OCI-LY1 (cell line): Measurements from ENCODE around the gene GDAP1L1.

ENCODE experiments used
- H2AFZ ChIP-seq: fragments of 200-600 bp; sonication (generic), shearing (Covaris generic); 2 replicates; pipeline ENCODE4 v1.6.0; 2014; ENCODE audit warnings: antibody characterized with exemption, mild to moderate bottlenecking, low read length
- H3F3A ChIP-seq: fragments of 200-600 bp; sonication (generic), shearing (Covaris generic); 2 replicates; pipeline ENCODE4 v1.6.0; 2014; ENCODE audit warnings: mild to moderate bottlenecking, antibody characterized with exemption, low read length, moderate library complexity; ENCODE audit not compliant: insufficient read depth
- H3K27ac ChIP-seq: fragments of 200-600 bp; sonication (generic); 2 replicates; pipeline ENCODE4 v1.5.1; 2014; ENCODE audit warnings: low read length, mixed run types, mild to moderate bottlenecking, low read depth; ENCODE audit not compliant: poor library complexity, severe bottlenecking
- H3K27me3 ChIP-seq: fragments of 200-600 bp; sonication (generic); 2 replicates; pipeline ENCODE4 v1.6.0; 2014; ENCODE audit warnings: antibody characterized with exemption, mild to moderate bottlenecking, low read length, moderate library complexity; ENCODE audit not compliant: insufficient read depth
- H3K36me3 ChIP-seq: fragments of 200-600 bp; sonication (generic); 2 replicates; pipeline ENCODE4 v1.6.1; 2014; ENCODE audit warnings: mild to moderate bottlenecking, antibody characterized with exemption, low read length, moderate library complexity, mixed read lengths; ENCODE audit not compliant: insufficient read depth
- H3K4me1 ChIP-seq: fragments of 200-600 bp; sonication (generic); 2 replicates; pipeline ENCODE4 v1.5.1; 2014; ENCODE audit warnings: mild to moderate bottlenecking, low read length, moderate library complexity; ENCODE audit not compliant: insufficient read depth, severe bottlenecking
- H3K4me2 ChIP-seq: fragments of 200-600 bp; sonication (generic), shearing (Covaris generic); 2 replicates; pipeline ENCODE4 v1.6.1; 2014; ENCODE audit warnings: low read length
- H3K4me3 ChIP-seq: fragments of 200-600 bp; sonication (generic); 2 replicates; pipeline ENCODE4 v1.5.1; 2014; ENCODE audit warnings: low read length, low read depth, mild to moderate bottlenecking, mixed read lengths; ENCODE audit not compliant: poor library complexity, severe bottlenecking
- H3K79me2 ChIP-seq: fragments of 200-600 bp; shearing (Covaris generic); 2 replicates; pipeline ENCODE4 v1.6.1; 2016; ENCODE audit warnings: mixed run types, low read length, mixed read lengths; ENCODE audit not compliant: insufficient read depth
- H3K9ac ChIP-seq: fragments of 200-600 bp; sonication (generic), shearing (Covaris generic); 2 replicates; pipeline ENCODE4 v1.6.1; 2014; ENCODE audit warnings: mild to moderate bottlenecking, low read length, mixed read lengths
- H3K9me2 ChIP-seq: fragments of 200-600 bp; sonication (generic), shearing (Covaris generic); 2 replicates; pipeline ENCODE4 v1.6.1; 2014; ENCODE audit warnings: low read depth, mild to moderate bottlenecking, low read length, mixed read lengths
- H3K9me3 ChIP-seq: fragments of 200-600 bp; shearing (Covaris generic); 2 replicates; pipeline ENCODE4 v1.6.1; 2014; ENCODE audit warnings: low read length, mixed read lengths
- H4K20me1 ChIP-seq: fragments of 200-600 bp; sonication (generic), shearing (Covaris generic); 2 replicates; pipeline ENCODE4 v1.6.0; 2016; ENCODE audit warnings: mild to moderate bottlenecking, low read length; ENCODE audit not compliant: insufficient read depth
- CTCF ChIP-seq: fragments of 200-600 bp; sonication (generic), shearing (Covaris generic); IDR thresholded peaks from 2 replicates; pipeline ENCODE4 v1.5.1; 2017; ENCODE audit warnings: mild to moderate bottlenecking, antibody characterized with exemption, low read length, moderate library complexity, mixed read lengths
- EZH2 ChIP-seq: fragments of 200-600 bp; sonication (generic), shearing (Covaris generic); IDR thresholded peaks from 2 replicates; pipeline ENCODE4 v1.8.0; 2017; ENCODE audit warnings: borderline replicate concordance, mixed run types, mild to moderate bottlenecking, antibody characterized with exemption, low read length, moderate library complexity, mixed read lengths

Gene GDAP1L1

GRCh38 chr20:44209686-44210405 lies 37.3 kb upstream of the GDAP1L1 start:
- peak overlapping the region; percentile 81 for H3K4me2 ChIP-seq
- H4K20me1 ChIP-seq: 0 out of 2 replicates have a peak, but pooled peaks cover 3% of the 10 kb centered on the region
- H3K4me3 ChIP-seq: peak overlapping the region; percentile 84
- H3K4me1 ChIP-seq: peaks cover 39% of the 10 kb centered on the region
- H3F3A ChIP-seq: no peaks in the 10 kb centered on the region
- peaks cover 11% of the 10 kb centered on the region; the same call in 1 of the 2 replicates for H3K36me3 ChIP-seq
- H3K9ac ChIP-seq: peak overlapping the region; percentile 85
- peaks cover 32% of the 10 kb centered on the region for H3K79me2 ChIP-seq
- H3K27me3 ChIP-seq: no peaks in the 10 kb centered on the region
- no peak for TF ChIP-seq EZH2
- TF ChIP-seq CTCF: no peak
- H3K9me2 ChIP-seq: no peaks in the 10 kb centered on the region
- H2AFZ ChIP-seq: no peak overlapping the region
- H3K9me3 ChIP-seq: no peaks in the 10 kb centered on the region
- peak overlapping the region; percentile 25 for H3K27ac ChIP-seq

GRCh38 chr20:44210406-44211176 lies 36.5 kb upstream of the GDAP1L1 start, which contains the start of gene OSER1:
Gene OSER1, minus strand, starts transcription at chr20:44210771. Its CDS starts 3,814 bp downstream, at chr20:44206957.
- Histone ChIP-seq H3K27me3 (no peaks in the 10 kb centered on the region), H3K36me3 (peaks cover 7% of the 10 kb centered on the region; the same call in 1 of the 2 replicates), H4K20me1 (0 out of 2 replicates have a peak, but pooled peaks cover 3% of the 10 kb centered on the region), H3K9me2 (no peaks in the 10 kb centered on the region), H3K9me3 (no peaks in the 10 kb centered on the region), H3K4me1 (peaks cover 39% of the 10 kb centered on the region), H2AFZ (peak within 1 kb of the TSS; percentile 2; the same call in 1 of the 2 replicates), H3K9ac (peak within 1 kb of the TSS; percentile 85), H3K27ac (peak within 1 kb of the TSS; percentile 25), H3K79me2 (peaks cover 32% of the 10 kb centered on the region), H3K4me3 (peak within 1 kb of the TSS; percentile 84), H3F3A (no peaks in the 10 kb centered on the region), H3K4me2 (peak within 1 kb of the TSS; percentile 90)
- no peak for TF ChIP-seq CTCF
- no peak for TF ChIP-seq EZH2

- Histone ChIP-seq H3K9me3 (no peaks in the 10 kb centered on the region), H3F3A (no peaks in the 10 kb centered on the region), H3K4me2 (peak overlapping the region; percentile 90), H3K36me3 (peaks cover 1% of the 10 kb centered on the region; the same call in 1 of the 2 replicates), H3K27me3 (no peaks in the 10 kb centered on the region), H4K20me1 (0 out of 2 replicates have a peak, but pooled peaks cover 3% of the 10 kb centered on the region), H2AFZ (peak overlapping the region; percentile 2; the same call in 1 of the 2 replicates), H3K27ac (no peak overlapping the region), H3K4me1 (peaks cover 39% of the 10 kb centered on the region), H3K79me2 (peaks cover 32% of the 10 kb centered on the region), H3K4me3 (peak overlapping the region; percentile 84), H3K9ac (peak overlapping the region; percentile 68), H3K9me2 (no peaks in the 10 kb centered on the region)
- TF ChIP-seq EZH2 (no peak), CTCF (no peak)
These were observed 35.7 kb upstream of the GDAP1L1 start for GRCh38 chr20:44211177-44212039.
